Heart left ventricle (tissue), 16 donors: ENCODE results near the gene LMO2. TPM values are rescaled to one million over a fixed set of nuclear protein-coding genes. Genes with fewer than 3 reads are reported as not detected.
A peak's percentile ranks its signal among the peaks of the same experiment; 100 is the strongest.

Source experiments
- ATAC-seq, 4 donors: fragments of 200-7000 bp; cut with Tn5 transposase; one replicate each; pipeline ENCODE4 v1.9.1; 2020 to 2022; ENCODE audit warnings: moderate library complexity in 4 of 4, mild to moderate bottlenecking in 3 of 4, moderate number of reproducible peaks in 1 of 4
- DNase-seq, 5 donors: peaks; one replicate each; pipeline ENCODE4 v3.0.0-alpha.2; 2020
- H3K27ac ChIP-seq, 12 donors: fragments of 200-600 bp; sonication (generic) in 4 of 12; one replicate each; pipeline versions ENCODE4 v1.5.0 to v1.8.0; 2016 to 2022; ENCODE audit warnings: mild to moderate bottlenecking in 2 of 12
- H3K27me3 ChIP-seq, 9 donors: fragments of 200-600 bp; sonication (generic) in 2 of 9; one replicate each; pipeline versions ENCODE4 v1.5.1 to v1.8.0; 2016 to 2022; ENCODE audit warnings: mild to moderate bottlenecking in 3 of 9
- H3K36me3 ChIP-seq, 9 donors: fragments of 200-600 bp; sonication (generic) in 2 of 9; one replicate each; pipeline versions ENCODE4 v1.5.0 to v1.8.0; 2018 to 2022; ENCODE audit warnings: mild to moderate bottlenecking in 2 of 9
- H3K4me1 ChIP-seq, 12 donors: fragments of 200-600 bp; sonication (generic) in 4 of 12; one replicate each; pipeline versions ENCODE4 v1.5.0 to v1.8.0; 2016 to 2022; ENCODE audit warnings: mild to moderate bottlenecking in 3 of 12
- H3K4me3 ChIP-seq, 12 donors: fragments of 200-600 bp; sonication (generic) in 4 of 12; one replicate each; pipeline versions ENCODE4 v1.5.0 to v1.8.0; 2017 to 2022; ENCODE audit warnings: mild to moderate bottlenecking in 9 of 12, moderate library complexity in 4 of 12
- H3K9me3 ChIP-seq, 12 donors: fragments of 200-600 bp; sonication (generic) in 4 of 12; one replicate each; pipeline versions ENCODE4 v1.5.0 to v1.8.0; 2016 to 2022; ENCODE audit warnings: mild to moderate bottlenecking in 1 of 12
- POLR2A ChIP-seq, 2 donors: fragments of 450-650 bp; IDR thresholded peaks; one replicate each; pipeline ENCODE4 v1.6.1; 2017; ENCODE audit warnings: antibody characterized with exemption in 2 of 2, mild to moderate bottlenecking in 2 of 2, moderate library complexity in 2 of 2
- WGBS, 4 donors: extraction: QIAGEN DNeasy Blood & Tissue Kit in 2 of 4; methylation state at CpG; one replicate each; pipeline versions ENCODE4 v1.1.5 to v1.1.7; 2013 to 2018; 5-methylcytosine and 5-hydroxymethylcytosine counted together
- intact Hi-C, 10 donors: fragments of 100-400 bp; cut with DNase I; formaldehyde crosslinking; loops; one replicate each; pipeline versions ENCODE4 v1.11.1 to v1.14.2; 2022
- polyA plus RNA-seq, 2 donors: library from polyadenylated mRNA; stranded (reverse); fragments of 200-250 nt; gene quantifications; one replicate each; pipeline ENCODE4 v1.2.3, GENCODE V29; 2013
- total RNA-seq, 9 donors: library from RNA; depleted of rRNA in 2 of 9; stranded (reverse); fragments of >200 nt in 2 of 9; fragmentation: NEBNext Ultra II Directional in 3 of 9; extraction: Animal tissue kit (Norgen Biotek cat#: 25700) in 3 of 9; gene quantifications; one replicate each; pipeline versions ENCODE4 v1.1.0 to v1.2.4, GENCODE V29; 2016 to 2023
- TF ChIP-seq, protein P1 (sequence below), 12 donors: fragments of 200-600 bp; sonication (generic) in 4 of 12; IDR thresholded peaks; one replicate each; pipeline versions ENCODE4 v1.5.0 to v1.8.0; 2018 to 2022; ENCODE audit warnings: antibody characterized with exemption in 12 of 12, mild to moderate bottlenecking in 5 of 12
- donor health status: ischemic (EF 13 %, LVEDD 7.1; RV severe dilation, severe dysfunction).
- donor health status: healthy with polysubstance abuse.
- donor health status: DM: no; HTN: yes; CAD: no.
- donor health status: DM: no; HTN: no; CAD: no.
- donor health status: ischemic (EF 25% LVEDD 6.9; RV normal size, moderate dysfunction).
- donor health status: ischemic (EF 25% LVEDD 5.7; RV mildly dilated, moderate dysfunction).
- donor health status: healthy.
- donor health status: DM: yes; HTN: yes; CAD: no.
- donor health status: ischemic (EF 35%, LVEDD 5.7; RV mildly dilated, moderate dysfunction).
- donor health status: nonischemic (EF 11% LVEDD 7.7; RV severe dilation, severe dysfunction).
- donor health status: DM: yes; HTN: yes; CAD: no.
- donor health status: PGD.
- donor health status: ischemic (EF 29% LVEDD 5.4; RV normal size, mild dysfunction).
- donor health status: nonischemic (EF 23%, LVEDD 6.1; RV moderate dilation, normal function).

LMO2 gene
- total and polyA plus RNA-seq, 11 donors: 4.5 to 29.6 (median 8.7) TPM

GRCh38 chr11:33867561-33867960, 24.3 kb downstream of the LMO2 start:
- DNase-seq: no peak
- Histone ChIP-seq H3K27ac (peak overlapping the region in 6 of 12 donors; percentile 22 to 93 (median 86)), H3K36me3 (peaks cover 0 to 26% (median 0%) of the 10 kb centered on the region in 9 donors), H3K27me3 (peaks cover 0 to 13% (median 0%) of the 10 kb centered on the region in 9 donors), H3K4me1 (peaks cover 0 to 43% (median 16%) of the 10 kb centered on the region in 12 donors), H3K4me3 (peak overlapping the region in 9 of 12 donors; percentile 68 to 89 (median 73)), H3K9me3 (no peaks in the 10 kb centered on the region)
- TF ChIP-seq POLR2A (IDR thresholded peaks at IDR 0.05): no peak
- TF ChIP-seq, protein P1, sequence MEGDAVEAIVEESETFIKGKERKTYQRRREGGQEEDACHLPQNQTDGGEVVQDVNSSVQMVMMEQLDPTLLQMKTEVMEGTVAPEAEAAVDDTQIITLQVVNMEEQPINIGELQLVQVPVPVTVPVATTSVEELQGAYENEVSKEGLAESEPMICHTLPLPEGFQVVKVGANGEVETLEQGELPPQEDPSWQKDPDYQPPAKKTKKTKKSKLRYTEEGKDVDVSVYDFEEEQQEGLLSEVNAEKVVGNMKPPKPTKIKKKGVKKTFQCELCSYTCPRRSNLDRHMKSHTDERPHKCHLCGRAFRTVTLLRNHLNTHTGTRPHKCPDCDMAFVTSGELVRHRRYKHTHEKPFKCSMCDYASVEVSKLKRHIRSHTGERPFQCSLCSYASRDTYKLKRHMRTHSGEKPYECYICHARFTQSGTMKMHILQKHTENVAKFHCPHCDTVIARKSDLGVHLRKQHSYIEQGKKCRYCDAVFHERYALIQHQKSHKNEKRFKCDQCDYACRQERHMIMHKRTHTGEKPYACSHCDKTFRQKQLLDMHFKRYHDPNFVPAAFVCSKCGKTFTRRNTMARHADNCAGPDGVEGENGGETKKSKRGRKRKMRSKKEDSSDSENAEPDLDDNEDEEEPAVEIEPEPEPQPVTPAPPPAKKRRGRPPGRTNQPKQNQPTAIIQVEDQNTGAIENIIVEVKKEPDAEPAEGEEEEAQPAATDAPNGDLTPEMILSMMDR (IDR thresholded peaks at IDR 0.05): no peak
- WGBS, 4 donors: 22 to 55% (median 44%) methylated on average over 1 of the region's 1 CpG
- no peak for ATAC-seq
- intact Hi-C loops: loop anchor here in 3 of 10 donors (5.0 kb wide), 2 partner anchors 70 to 75 kb away; no protein-coding TSS in a partner anchor

DNA sequence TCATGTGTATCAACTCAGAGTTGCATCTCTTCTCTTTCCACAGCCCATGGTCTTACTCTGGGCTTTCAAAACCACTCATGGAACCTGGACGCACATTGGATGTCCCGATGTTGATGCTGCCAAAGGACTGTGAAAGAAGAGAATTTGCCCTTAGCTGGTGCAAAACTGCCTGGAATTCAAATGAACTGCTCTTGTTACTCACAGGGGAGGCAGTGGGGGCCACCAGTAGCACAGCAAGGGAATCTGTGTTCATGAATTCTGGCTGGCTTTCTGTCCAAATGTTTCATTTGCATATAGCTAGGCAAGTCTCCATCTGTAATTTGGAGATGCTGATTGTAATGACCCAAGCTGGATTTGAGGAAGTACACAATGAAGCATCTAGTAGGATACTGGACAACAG, 24.9 kb downstream of the LMO2 start:
- H3K4me3 ChIP-seq: peak overlapping the region in 5 of 12 donors; percentile 68 to 80 (median 73)
- intact Hi-C loops: loop anchor here in 3 of 10 donors (5.0 kb wide), 2 partner anchors 70 to 75 kb away; no protein-coding TSS in a partner anchor
- H3K27me3 ChIP-seq: peaks cover 0 to 15% (median 0%) of the 10 kb centered on the region in 9 donors
- ATAC-seq (no peak), DNase-seq (no peak)
- H3K9me3 ChIP-seq: no peaks in the 10 kb centered on the region
- peaks cover 0 to 31% (median 0%) of the 10 kb centered on the region in 9 donors for H3K36me3 ChIP-seq
- H3K27ac ChIP-seq: peak overlapping the region in 1 of 12 donors; percentile 93
- TF ChIP-seq, protein P1 (IDR thresholded peaks at IDR 0.05): no peak
- TF ChIP-seq POLR2A (IDR thresholded peaks at IDR 0.05): no peak
- 67 to 87% (median 81%) methylated on average over 2 of the region's 2 CpGs for WGBS, 4 donors
- peaks cover 0 to 37% (median 14%) of the 10 kb centered on the region in 12 donors for H3K4me1 ChIP-seq

- Histone ChIP-seq H3K27ac (no peak overlapping the region), H3K27me3 (peaks cover 0 to 12% (median 0%) of the 10 kb centered on the region in 9 donors), H3K36me3 (peaks cover 0 to 55% (median 0%) of the 10 kb centered on the region in 9 donors), H3K9me3 (no peaks in the 10 kb centered on the region), H3K4me3 (no peak overlapping the region), H3K4me1 (peaks cover 0 to 26% (median 8%) of the 10 kb centered on the region in 12 donors)
- TF ChIP-seq POLR2A (IDR thresholded peaks at IDR 0.05): no peak
- TF ChIP-seq, protein P1 (IDR thresholded peaks at IDR 0.05): no peak
- WGBS, 4 donors: 68 to 74% (median 70%) methylated on average over 6 to 16 of the region's 16 CpGs
- intact Hi-C loops: no loop called here
- ATAC-seq (peak in 1 of 4 donors; percentile 46), DNase-seq (no peak)
These were observed 27.4 kb downstream of the LMO2 start for GRCh38 chr11:33864479-33864878.

DNA sequence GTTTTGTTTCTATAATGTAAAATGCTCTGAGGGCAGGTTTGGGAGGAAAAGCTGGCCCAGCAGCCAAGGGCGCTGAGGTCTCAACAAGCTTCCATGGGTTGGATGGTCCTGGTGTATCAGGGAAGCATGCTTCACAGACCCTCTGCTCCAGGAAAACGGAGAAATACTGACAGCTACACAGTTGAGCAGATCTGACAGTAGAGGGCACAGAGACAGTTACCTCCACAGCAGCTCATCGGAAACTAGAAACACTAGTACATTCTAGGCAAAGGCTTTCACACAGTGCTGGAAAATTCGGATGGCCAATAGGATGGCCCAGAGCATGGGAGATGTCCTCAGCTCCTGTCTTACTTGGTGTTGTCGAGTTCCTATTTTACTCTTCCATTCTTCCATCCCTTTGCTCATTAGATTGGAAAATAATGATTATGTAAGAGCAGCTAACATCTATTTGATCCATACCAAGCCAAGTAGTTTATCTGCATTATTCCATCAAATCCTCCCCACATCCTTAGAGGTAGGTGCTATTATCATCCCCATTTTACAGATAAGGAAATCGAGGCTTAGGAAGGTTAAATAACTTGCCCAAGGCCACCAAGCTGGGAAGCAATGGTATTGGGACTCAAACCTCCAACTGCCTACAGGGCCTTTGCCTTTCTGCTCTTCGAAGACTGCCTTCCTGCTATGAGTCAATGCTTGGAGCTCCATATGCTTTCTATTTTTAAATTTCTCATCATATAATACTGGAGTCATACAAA, 28.3 kb downstream of the LMO2 start:
- no peaks in the 10 kb centered on the region for H3K9me3 ChIP-seq
- no peak overlapping the region for H3K4me3 ChIP-seq
- no peak overlapping the region for H3K27ac ChIP-seq
- H3K27me3 ChIP-seq: peaks cover 0 to 7% (median 0%) of the 10 kb centered on the region in 9 donors
- ATAC-seq (no peak), DNase-seq (no peak)
- 80 to 84% (median 82%) methylated on average over 7 of the region's 7 CpGs for WGBS, 4 donors
- intact Hi-C loops: no loop called here
- peaks cover 0 to 26% (median 5%) of the 10 kb centered on the region in 12 donors for H3K4me1 ChIP-seq
- peaks cover 0 to 63% (median 0%) of the 10 kb centered on the region in 9 donors for H3K36me3 ChIP-seq
- TF ChIP-seq, protein P1 (IDR thresholded peaks at IDR 0.05): no peak
- no peak for TF ChIP-seq POLR2A (IDR thresholded peaks at IDR 0.05)
